Uterus (tissue), 2 donors: ENCODE results near the gene BFAR.

Experiments used
- POLR2A ChIP-seq, 2 donors: fragments of 450-650 bp; IDR thresholded peaks; one replicate each; pipeline ENCODE4 v1.6.1; 2016; ENCODE audit warnings: antibody characterized with exemption in 2 of 2, mild to moderate bottlenecking in 1 of 2, moderate library complexity in 1 of 2
- TF ChIP-seq, protein P1 (sequence below), 4 experiments: fragments of 200-600 bp in 2 of 4; fragments of 450-650 bp in 2 of 4; sonication (generic) in 2 of 4; IDR thresholded peaks; one replicate each; pipeline ENCODE4 v1.5.1; 2016 to 2019; ENCODE audit warnings: antibody characterized with exemption in 4 of 4, mild to moderate bottlenecking in 2 of 4, moderate library complexity in 1 of 4

DNA sequence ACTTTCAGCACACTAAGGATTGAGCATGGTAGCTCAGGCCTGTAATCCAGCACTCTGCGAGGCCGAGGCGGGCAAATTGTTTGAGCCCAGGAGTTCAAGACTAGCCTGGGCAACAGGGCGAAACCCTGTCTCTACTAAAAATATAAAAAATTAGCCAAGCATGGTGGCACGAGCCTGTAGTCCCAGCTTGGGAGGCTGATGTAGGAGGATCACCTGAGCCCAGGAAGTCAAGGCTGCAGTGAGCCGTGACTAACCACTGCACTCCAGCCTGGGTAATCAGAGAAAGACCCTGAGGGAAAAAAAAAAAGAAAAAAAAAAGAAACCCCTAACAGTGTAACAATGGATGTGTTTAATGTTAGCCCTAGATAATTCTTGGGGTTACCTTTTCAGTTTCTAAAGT is 26.6 kb upstream of the BFAR start:
- TF ChIP-seq, protein P1, sequence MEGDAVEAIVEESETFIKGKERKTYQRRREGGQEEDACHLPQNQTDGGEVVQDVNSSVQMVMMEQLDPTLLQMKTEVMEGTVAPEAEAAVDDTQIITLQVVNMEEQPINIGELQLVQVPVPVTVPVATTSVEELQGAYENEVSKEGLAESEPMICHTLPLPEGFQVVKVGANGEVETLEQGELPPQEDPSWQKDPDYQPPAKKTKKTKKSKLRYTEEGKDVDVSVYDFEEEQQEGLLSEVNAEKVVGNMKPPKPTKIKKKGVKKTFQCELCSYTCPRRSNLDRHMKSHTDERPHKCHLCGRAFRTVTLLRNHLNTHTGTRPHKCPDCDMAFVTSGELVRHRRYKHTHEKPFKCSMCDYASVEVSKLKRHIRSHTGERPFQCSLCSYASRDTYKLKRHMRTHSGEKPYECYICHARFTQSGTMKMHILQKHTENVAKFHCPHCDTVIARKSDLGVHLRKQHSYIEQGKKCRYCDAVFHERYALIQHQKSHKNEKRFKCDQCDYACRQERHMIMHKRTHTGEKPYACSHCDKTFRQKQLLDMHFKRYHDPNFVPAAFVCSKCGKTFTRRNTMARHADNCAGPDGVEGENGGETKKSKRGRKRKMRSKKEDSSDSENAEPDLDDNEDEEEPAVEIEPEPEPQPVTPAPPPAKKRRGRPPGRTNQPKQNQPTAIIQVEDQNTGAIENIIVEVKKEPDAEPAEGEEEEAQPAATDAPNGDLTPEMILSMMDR (IDR thresholded peaks at IDR 0.05): no peak
- TF ChIP-seq POLR2A (IDR thresholded peaks at IDR 0.05): no peak
